ENCODE results near the gene NEK4. TPM values are rescaled to one million over a fixed set of nuclear protein-coding genes. Genes with fewer than 3 reads are reported as not detected.
A peak's percentile ranks its signal among the peaks of the same experiment; 100 is the strongest.

The NEK4 gene
- total RNA-seq, 1 donor: 28.2 TPM

DNA sequence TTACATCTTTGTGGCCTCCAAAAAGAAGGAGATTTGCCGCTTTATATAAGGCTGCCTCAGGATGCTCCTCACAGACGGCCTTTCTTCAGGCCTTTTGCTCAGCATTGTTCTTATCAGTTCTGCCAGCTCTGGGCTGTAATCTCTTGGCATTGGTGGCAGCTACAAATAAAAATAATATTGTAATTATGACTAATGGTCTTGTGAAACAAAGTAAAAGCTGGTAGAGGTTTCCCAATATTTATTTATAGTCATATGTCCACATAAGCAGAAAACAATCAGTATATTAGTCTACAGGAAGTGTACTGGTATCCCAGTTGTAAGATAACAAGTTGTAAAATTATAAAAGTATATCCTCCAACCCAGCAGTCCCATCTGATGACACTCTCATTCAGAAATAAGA is 7.3 kb downstream of the NEK4 start:
- peak; percentile 51 for DNase-seq (ENCODE audit: low read depth)
- no peak overlapping the region for H3K4me3 ChIP-seq (ENCODE audit: low read depth, low read length)
- TF ChIP-seq, protein P1, sequence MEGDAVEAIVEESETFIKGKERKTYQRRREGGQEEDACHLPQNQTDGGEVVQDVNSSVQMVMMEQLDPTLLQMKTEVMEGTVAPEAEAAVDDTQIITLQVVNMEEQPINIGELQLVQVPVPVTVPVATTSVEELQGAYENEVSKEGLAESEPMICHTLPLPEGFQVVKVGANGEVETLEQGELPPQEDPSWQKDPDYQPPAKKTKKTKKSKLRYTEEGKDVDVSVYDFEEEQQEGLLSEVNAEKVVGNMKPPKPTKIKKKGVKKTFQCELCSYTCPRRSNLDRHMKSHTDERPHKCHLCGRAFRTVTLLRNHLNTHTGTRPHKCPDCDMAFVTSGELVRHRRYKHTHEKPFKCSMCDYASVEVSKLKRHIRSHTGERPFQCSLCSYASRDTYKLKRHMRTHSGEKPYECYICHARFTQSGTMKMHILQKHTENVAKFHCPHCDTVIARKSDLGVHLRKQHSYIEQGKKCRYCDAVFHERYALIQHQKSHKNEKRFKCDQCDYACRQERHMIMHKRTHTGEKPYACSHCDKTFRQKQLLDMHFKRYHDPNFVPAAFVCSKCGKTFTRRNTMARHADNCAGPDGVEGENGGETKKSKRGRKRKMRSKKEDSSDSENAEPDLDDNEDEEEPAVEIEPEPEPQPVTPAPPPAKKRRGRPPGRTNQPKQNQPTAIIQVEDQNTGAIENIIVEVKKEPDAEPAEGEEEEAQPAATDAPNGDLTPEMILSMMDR (IDR thresholded peaks at IDR 0.05; ENCODE audit: insufficient read depth, low read length): no peak

DNA sequence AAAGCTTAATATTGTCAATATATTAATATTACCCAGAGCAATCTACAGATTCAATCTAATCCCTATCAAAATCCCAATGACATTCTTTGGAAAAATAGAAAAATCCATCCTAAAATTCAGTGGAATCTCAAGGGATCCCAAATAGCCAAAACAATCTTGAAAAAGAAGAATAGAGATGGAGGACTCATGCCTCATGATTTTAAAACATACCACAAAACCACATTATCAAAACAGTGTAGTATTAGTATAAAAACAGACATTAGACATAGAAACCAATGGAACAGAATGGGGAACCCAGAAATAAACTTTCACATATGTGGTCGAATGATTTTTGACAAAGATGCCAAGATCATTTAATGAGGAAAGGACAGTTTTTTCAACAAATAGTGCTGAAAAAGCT is 14.6 kb downstream of the NEK4 start:
- no peak overlapping the region for H3K4me3 ChIP-seq (ENCODE audit: low read depth, low read length)
- TF ChIP-seq, protein P1 (IDR thresholded peaks at IDR 0.05; ENCODE audit: insufficient read depth, low read length): no peak
- no peak for DNase-seq (ENCODE audit: low read depth)

DNA sequence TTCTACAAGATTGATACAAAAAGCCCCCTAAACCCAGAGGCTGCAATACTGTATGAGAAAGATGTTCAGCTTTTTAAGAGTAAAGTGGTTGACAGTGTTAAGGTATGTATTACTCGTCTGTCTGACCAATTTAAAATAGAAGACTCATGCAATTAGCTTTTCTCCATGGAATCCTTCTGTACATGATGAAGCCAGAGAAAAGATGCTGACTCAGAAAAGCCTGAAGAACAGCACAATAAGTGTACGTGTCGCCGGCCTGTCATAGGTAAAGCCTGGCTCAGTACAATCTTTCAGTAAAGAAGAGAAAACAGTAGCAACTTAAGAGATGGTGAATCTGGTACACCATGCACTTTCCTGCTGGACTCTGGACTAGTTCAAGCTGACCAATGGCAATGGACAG is 16.4 kb downstream of the NEK4 start:
- H3K4me3 ChIP-seq (ENCODE audit: low read depth, low read length): no peak overlapping the region
- TF ChIP-seq, protein P1 (IDR thresholded peaks at IDR 0.05; ENCODE audit: insufficient read depth, low read length): no peak
- DNase-seq (ENCODE audit: low read depth): no peak

DNA sequence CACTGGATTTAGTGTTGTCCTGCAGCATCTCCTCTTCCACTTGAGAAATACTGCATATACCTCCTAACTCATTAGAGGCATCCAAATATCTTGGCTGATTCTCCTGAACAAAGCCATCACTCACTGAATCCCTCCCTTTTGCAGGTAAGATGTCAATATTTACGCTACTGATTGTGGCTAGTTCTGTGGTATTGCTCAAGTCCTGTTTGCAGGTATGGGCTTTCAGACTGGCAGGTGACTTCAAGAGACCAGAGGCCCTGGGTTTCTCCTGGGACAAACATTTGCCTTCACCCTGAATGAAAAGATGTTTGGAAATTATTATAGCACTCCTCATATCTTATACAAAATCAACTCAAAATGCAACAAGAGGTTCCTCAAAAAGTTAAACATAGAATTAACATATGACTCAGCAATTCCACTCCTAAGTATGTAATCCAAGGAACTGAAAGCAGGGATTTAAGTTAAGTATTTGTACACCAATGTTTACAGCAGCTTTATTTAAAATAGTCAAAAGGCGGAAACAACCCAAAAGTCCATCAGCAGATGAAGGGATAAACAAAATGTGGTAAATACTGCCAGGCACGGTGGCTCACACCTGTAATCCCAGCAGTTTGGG is 18.6 kb downstream of the NEK4 start:
- no peak overlapping the region for H3K4me3 ChIP-seq (ENCODE audit: low read depth, low read length)
- TF ChIP-seq, protein P1 (IDR thresholded peaks at IDR 0.05; ENCODE audit: insufficient read depth, low read length): no peak
- DNase-seq (ENCODE audit: low read depth): peak; percentile 6

DNA sequence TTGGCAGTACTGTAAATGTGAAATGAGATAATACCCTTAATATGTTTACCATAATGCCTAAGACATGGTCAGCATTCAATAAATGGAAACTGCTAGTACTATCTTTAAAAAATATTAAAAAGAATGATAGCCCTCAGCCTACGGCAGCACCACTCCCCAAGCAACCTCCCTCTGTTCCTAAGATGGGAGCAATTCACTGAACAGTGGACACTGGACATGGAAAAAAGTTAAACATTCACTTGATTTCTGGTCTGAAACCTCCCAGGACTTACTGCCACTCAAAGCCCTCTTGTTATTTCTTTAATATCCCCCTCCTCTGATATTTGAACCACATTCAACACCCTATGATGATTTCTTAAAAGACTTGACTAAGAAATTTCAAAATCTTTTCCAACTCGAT is 27.0 kb downstream of the NEK4 start:
- no peak for DNase-seq (ENCODE audit: low read depth)
- TF ChIP-seq, protein P1 (IDR thresholded peaks at IDR 0.05; ENCODE audit: insufficient read depth, low read length): no peak

DNA sequence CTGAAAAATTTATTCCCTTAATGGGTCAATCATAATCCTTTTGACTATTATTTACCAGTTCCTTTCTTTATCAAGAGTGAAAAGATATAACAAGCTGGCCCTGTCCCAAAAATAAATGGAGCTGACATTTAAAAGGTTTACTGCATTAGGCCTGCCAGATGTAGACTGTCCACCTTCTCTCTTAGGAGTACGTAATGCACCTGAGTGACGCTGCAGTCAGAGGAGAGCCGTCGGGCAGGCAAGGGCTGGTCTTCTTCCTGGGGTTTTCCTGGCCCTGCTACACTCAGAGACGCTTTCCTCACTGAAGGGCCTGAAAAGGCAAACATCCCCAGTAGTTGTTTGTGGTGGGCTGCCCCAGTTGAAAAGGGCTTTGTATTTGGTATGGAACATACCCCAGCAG is 27.6 kb downstream of the NEK4 start:
- H3K4me3 ChIP-seq (ENCODE audit: low read depth, low read length): no peak overlapping the region
- TF ChIP-seq, protein P1 (IDR thresholded peaks at IDR 0.05; ENCODE audit: insufficient read depth, low read length): no peak
- no peak for DNase-seq (ENCODE audit: low read depth)

More for the DNA sequence above, 27.0 kb downstream of the NEK4 start:
- H3K4me3 ChIP-seq (ENCODE audit: low read depth, low read length): no peak overlapping the region
